Measurements from ENCODE around the gene ZCWPW2.

Gene ZCWPW2

GRCh38 chr3:28348629-28349468 lies at the start of gene ZCWPW2, which contains the start of gene AZI2:
Gene ZCWPW2 (plus strand): TSS chr3:28348721. CDS start chr3:28413069, 64,348 bp downstream.
Gene AZI2 (minus strand): TSS chr3:28348824. CDS start chr3:28340617, 8,207 bp downstream.
- DNase-seq: peak; percentile 94 to 95

- no peak for DNase-seq
These were observed 48.8 kb upstream of the ZCWPW2 start for GRCh38 chr3:28299705-28300104.

- no peak for DNase-seq
These were observed 48.1 kb upstream of the ZCWPW2 start for GRCh38 chr3:28300345-28300962.

GRCh38 chr3:28301688-28302087 lies 46.8 kb upstream of the ZCWPW2 start:
- no peak for DNase-seq

GRCh38 chr3:28308196-28308595 lies 40.3 kb upstream of the ZCWPW2 start:
- DNase-seq: no peak

DNA sequence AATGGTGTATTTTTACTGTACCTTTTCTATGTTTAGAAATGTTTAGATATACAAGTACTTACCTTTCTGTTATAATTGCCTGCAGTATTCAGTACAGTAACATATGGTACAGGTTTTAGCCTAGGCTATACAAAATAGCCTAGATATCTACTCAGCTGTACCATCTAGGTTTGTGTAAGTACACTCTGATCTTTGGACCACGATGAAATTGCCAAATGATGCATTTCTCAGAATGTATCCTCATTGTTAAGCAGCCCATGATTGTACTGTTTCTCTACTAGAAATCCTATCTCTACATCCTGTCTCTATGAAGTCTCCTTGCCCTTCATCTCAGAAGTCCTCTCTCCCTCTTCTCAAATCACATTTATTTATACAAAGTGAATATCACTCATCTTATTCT lies 32.8 kb upstream of the ZCWPW2 start:
- DNase-seq: no peak

DNA sequence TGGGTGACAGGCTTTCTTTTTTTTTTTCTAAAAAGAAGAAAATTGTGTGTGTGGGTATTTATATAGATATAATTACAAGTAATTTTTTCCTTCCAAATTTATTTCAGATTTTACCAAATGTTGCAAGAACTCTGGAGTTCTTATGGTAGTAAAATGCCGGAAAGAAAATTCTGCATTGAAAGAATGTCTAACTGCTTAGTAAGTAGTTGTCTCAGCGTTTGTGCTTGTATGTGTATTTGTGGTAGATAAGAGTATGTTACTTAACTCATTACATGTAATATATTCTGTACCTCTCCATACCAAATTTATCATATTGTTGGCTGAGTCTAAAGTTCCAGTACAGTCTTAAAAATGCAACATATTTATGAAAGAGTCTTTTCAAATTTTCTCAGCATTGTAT lies 32.3 kb upstream of the ZCWPW2 start:
- no peak for DNase-seq

GRCh38 chr3:28317438-28318022 lies 31.0 kb upstream of the ZCWPW2 start:
- peak; percentile 32 to 73 for DNase-seq

- no peak for DNase-seq
These were observed 27.5 kb upstream of the ZCWPW2 start for GRCh38 chr3:28320981-28321380.

GRCh38 chr3:28322464-28322863 lies 26.1 kb upstream of the ZCWPW2 start:
- no peak for DNase-seq

GRCh38 chr3:28326458-28326926 lies 22.0 kb upstream of the ZCWPW2 start:
- peak; percentile 35 to 77 for DNase-seq

GRCh38 chr3:28328188-28329151 lies 20.1 kb upstream of the ZCWPW2 start:
- peak in 1 of 2 donors; percentile 72 for DNase-seq

DNA sequence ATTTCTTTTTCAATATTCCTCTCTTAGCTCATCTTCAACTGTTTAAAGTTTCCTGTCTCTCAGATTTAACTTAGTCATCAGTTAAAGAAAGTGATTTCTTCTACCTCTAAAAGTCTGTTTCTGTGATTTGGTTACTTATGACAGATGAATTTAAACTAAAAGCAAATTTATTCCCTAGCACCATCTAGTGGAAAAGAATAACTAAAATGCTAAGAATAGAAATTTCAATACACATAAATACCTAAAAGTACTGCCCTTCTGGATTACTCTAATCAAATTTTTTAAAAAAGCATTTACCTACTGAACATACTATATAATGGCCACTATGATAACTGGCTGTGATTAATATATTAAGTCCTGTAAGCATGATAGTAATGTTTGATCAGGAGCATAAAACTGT lies 14.0 kb upstream of the ZCWPW2 start:
- peak in 1 of 2 donors; percentile 36 for DNase-seq

DNA sequence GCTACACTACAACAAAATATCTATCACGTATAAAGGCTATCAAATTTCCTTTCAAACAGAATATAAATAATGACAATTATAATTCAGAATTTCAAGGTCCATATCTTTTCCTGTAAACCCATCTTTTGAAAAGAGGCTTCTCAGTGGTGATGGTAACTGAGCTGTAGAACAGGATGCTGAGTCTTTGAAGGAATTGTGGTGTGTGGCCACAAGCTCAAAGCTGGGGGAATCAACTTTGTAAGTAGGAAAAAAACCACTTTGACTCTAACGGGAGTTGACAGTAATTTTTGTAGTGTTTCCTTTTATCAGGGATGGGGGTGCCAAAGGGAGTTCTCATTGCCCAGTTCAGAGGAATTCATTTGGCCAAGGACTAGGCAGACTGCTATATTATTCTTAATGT lies 13.3 kb upstream of the ZCWPW2 start:
- no peak for DNase-seq

GRCh38 chr3:28337230-28337629 lies 11.3 kb upstream of the ZCWPW2 start:
- DNase-seq: no peak

DNA sequence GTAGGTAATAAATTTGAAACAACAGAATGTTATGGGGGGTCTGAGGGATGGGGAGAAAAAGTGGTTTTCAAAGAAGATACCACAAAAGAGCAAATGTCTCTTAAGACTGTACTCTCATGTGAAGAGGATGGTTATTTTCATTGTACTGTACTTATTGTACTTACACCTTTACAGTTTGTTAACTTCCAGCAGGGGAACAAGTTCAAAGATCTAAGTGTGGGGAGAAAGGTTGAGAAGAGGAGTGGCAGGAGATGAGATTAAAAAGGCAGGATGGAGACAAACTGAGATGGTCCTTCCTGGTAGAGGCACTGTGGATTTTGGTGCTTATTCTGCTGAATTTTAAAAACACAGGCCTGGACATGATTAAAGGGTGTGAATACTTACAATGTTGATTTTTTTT lies 5.4 kb upstream of the ZCWPW2 start:
- no peak for DNase-seq

- no peak for DNase-seq
These were observed 2.8 kb upstream of the ZCWPW2 start for GRCh38 chr3:28345690-28346089.

DNA sequence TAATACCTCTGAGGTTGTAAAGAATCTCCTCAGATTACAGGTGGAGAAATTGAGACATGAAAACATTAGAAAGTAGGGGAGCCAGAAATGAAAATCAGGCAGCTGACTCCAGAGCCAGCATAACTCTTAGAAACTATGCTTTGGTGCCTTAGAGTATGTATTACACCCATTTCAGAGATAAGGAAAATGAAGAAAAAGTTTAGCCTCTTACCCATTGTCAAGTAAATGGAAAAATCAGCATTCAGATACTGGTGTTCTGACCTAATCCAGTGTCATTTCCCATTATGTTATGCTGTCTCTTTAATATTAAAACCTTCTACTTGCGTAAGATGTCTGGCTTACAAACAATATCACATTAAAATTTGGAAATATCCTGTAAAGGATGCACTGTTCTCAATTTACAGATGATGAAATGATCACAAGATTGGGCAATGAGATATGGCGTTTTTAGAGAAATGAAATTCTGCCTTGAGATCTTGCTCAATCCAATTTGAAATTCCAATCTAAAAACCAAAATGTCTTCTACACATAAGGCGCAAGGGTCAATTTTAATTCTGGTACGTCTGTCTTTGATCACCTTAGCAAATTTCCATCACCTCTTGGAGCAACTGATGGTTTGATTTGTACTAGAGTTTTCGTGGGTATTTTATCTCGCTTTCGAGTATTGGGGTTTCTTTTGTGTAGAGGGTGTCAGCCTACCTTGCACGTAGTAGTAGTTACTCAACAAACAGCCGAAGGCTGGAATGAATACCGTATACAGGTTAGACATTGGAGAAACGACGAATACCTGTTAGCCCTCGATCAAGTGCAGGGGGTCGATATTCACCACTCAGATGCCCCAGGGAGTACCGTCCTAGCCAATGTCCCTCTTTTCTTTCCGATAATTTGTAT lies 902 bp upstream of the ZCWPW2 start:
- peak; percentile 11 to 33 for DNase-seq

DNA sequence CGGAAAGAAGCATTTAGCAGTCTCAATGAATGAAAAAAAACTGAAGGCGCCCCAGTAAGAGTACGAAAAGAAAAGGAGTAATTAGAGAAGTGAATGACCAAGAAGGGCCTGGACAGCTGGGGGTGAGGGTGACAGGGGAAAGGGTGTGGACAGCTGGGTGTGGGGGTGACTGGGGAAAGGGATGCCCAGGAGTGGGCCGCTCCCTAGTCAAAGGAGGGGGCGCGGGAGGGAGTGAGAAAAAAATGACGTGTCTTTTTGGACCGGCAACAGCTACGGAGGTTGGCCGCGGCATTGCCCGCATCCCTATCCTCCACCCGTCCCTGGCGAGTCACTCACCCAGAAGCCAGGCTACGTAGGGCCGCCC lies 274 bp upstream of the ZCWPW2 start:
- no peak for DNase-seq

GRCh38 chr3:28349469-28350000 lies 1.0 kb downstream of the ZCWPW2 start:
- no peak for DNase-seq

GRCh38 chr3:28376424-28376823 lies 27.9 kb downstream of the ZCWPW2 start:
- no peak for DNase-seq
